Measurements from ENCODE around the gene CCDC77.

The CCDC77 gene

DNA sequence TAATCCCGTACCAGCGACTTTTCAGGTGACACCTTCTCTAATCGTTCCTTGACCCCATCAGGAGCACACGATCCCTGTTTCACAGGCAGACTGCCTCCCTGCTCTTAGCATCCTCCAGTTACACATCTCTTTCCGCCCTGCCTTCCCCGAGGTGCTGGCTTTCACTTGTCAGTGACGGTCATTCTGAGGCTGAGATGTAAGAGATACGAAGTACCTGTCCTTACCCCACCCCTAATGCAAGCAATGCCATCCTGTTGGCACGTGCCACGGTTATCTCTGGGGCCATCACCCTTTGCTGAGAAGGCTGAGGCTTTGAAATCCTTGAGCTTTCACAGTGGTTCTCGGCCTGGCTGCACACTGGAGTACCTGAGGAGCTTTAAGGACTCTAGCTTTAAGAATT, 82.7 kb downstream of the CCDC77 start:
- DNase-seq = no peak

DNA sequence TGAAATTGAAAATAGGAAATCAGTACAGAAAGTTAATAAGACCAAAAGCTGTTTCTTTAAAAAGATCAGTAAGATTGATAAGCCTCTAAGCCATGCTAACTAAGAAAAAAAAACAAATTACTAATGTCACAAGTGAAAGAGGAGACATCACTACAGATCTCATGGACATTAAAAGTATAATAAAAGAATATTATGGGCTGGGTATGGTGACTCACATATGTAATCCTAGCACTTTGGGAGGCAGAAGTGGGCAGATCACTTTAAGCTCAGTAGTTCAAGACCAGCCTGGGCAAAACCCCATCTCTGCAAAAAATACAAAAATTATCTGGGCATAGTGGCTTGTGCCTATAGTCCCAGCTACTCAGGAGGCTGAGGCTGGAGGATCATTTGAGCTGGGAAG, 88.8 kb downstream of the CCDC77 start:
- no peak for DNase-seq

Measured in NCI-H1092 treated with DMSO at 0.1 percent for 48 hours (cell line).